CD14-positive monocyte (primary cell): ENCODE results near the gene ESRRA. TPM values are rescaled to one million over a fixed set of nuclear protein-coding genes. Genes with fewer than 3 reads are reported as not detected.

Experiments used
- DNase-seq, 3 donors: peaks; one replicate each; pipeline ENCODE4 v3.0.0-alpha.2; 2011 to 2022
- H2AFZ ChIP-seq: 2 replicates; pipeline ENCODE4 v1.6.0; 2012; ENCODE audit warnings: mild to moderate bottlenecking, low read depth, low read length, inconsistent platforms; ENCODE audit not compliant: insufficient read depth, poor library complexity, severe bottlenecking
- H3K27ac ChIP-seq, 2 donors: 1 replicate in 1 of 2; 2 replicates in 1 of 2; pipeline ENCODE4 v1.5.1; 2012 to 2013; ENCODE audit warnings: low read length in 2 of 2, control low read depth in 1 of 2, inconsistent platforms in 1 of 2, low read depth in 1 of 2, mild to moderate bottlenecking in 1 of 2
- H3K27me3 ChIP-seq, 2 donors: one replicate each; pipeline versions ENCODE4 v1.6.0 to v1.6.1; 2011 to 2013; ENCODE audit warnings: low read length in 2 of 2; ENCODE audit not compliant: control insufficient read depth in 2 of 2, insufficient read depth in 2 of 2
- H3K36me3 ChIP-seq, 2 donors: replicated peaks in 1 of 2; 1 replicate in 1 of 2; 2 replicates in 1 of 2; pipeline versions ENCODE4 v1.5.1 to v1.6.1; 2012 to 2013; ENCODE audit warnings: low read length in 2 of 2, control low read depth in 1 of 2, inconsistent platforms in 1 of 2, mild to moderate bottlenecking in 1 of 2; ENCODE audit not compliant: insufficient read depth in 2 of 2, control insufficient read depth in 1 of 2
- H3K4me1 ChIP-seq, 2 donors: 1 replicate in 1 of 2; 2 replicates in 1 of 2; pipeline versions ENCODE4 v1.5.1 to v1.6.1; 2012 to 2013; ENCODE audit warnings: low read length in 2 of 2, control low read depth in 1 of 2, inconsistent platforms in 1 of 2, mild to moderate bottlenecking in 1 of 2, moderate library complexity in 1 of 2; ENCODE audit not compliant: insufficient read depth in 2 of 2, control insufficient read depth in 1 of 2
- H3K4me2 ChIP-seq: replicated peaks from 2 replicates; pipeline ENCODE3; 2012; ENCODE audit warnings: low read length, moderate library complexity, mild to moderate bottlenecking; ENCODE audit not compliant: poor library complexity, severe bottlenecking; ENCODE audit errors: extremely low read depth
- H3K4me3 ChIP-seq, 3 experiments: fragments of 200-600 bp in 1 of 3; sonication (generic) in 1 of 3; replicated peaks in 1 of 3; 1 replicate in 2 of 3; 2 replicates in 1 of 3; pipeline ENCODE4 v1.5.1; 2011 to 2013; ENCODE audit warnings: low read length in 3 of 3, mild to moderate bottlenecking in 3 of 3, control low read depth in 2 of 3, low read depth in 2 of 3, inconsistent platforms in 1 of 3, moderate library complexity in 1 of 3
- H3K79me2 ChIP-seq: 2 replicates; pipeline ENCODE4 v1.6.0; 2012; ENCODE audit warnings: mild to moderate bottlenecking, control low read depth, inconsistent platforms, low read length, moderate library complexity; ENCODE audit not compliant: insufficient read depth
- H3K9ac ChIP-seq: 2 replicates; pipeline ENCODE4 v1.6.0; 2017; ENCODE audit warnings: low read length, mild to moderate bottlenecking; ENCODE audit not compliant: insufficient read depth, poor library complexity, severe bottlenecking
- H3K9me3 ChIP-seq, 2 donors: replicated peaks in 1 of 2; 1 replicate in 1 of 2; 2 replicates in 1 of 2; pipeline versions ENCODE4 v1.5.1 to v1.6.1; 2012 to 2013; ENCODE audit warnings: low read length in 2 of 2, control low read depth in 1 of 2; ENCODE audit not compliant: control insufficient read depth in 1 of 2, insufficient read depth in 1 of 2
- H4K20me1 ChIP-seq: 2 replicates; pipeline ENCODE4 v1.6.0; 2012; ENCODE audit warnings: mild to moderate bottlenecking, low read length, control low read depth, moderate library complexity; ENCODE audit not compliant: insufficient read depth
- H3K27ac Mint-ChIP-seq, 7 donors: one replicate each; pipeline ENCODE4 v1.8.0; 2020; ENCODE audit warnings: mild to moderate bottlenecking in 7 of 7, mixed read lengths in 7 of 7, moderate library complexity in 6 of 7, inconsistent platforms in 2 of 7
- H3K27me3 Mint-ChIP-seq, 3 donors: one replicate each; pipeline ENCODE4 v1.8.0; 2021 to 2022; ENCODE audit warnings: low read depth in 3 of 3, mild to moderate bottlenecking in 3 of 3, mixed read lengths in 3 of 3, moderate library complexity in 3 of 3, inconsistent platforms in 1 of 3
- H3K36me3 Mint-ChIP-seq, 2 donors: one replicate each; pipeline ENCODE4 v1.8.0; 2020; ENCODE audit warnings: mixed read lengths in 2 of 2, inconsistent platforms in 1 of 2, mild to moderate bottlenecking in 1 of 2
- H3K4me1 Mint-ChIP-seq: one replicate; pipeline ENCODE4 v1.8.0; 2020; ENCODE audit warnings: mild to moderate bottlenecking, mixed read lengths
- H3K4me3 Mint-ChIP-seq, 2 donors: one replicate each; pipeline ENCODE4 v1.8.0; 2020; ENCODE audit warnings: mild to moderate bottlenecking in 2 of 2, mixed read lengths in 2 of 2, moderate library complexity in 1 of 2
- H3K9me3 Mint-ChIP-seq, 7 donors: one replicate each; pipeline ENCODE4 v1.8.0; 2020 to 2022; ENCODE audit warnings: mixed read lengths in 7 of 7, mild to moderate bottlenecking in 6 of 7, moderate library complexity in 6 of 7, inconsistent platforms in 2 of 7
- WGBS: methylation state at CpG from one replicate; pipeline ENCODE4 v1.1.5; 2013; ENCODE audit warnings: missing lambda C conversion rate; ENCODE audit not compliant: insufficient coverage; 5-methylcytosine and 5-hydroxymethylcytosine counted together
- intact Hi-C, 2 donors: fragments of 100-400 bp; cut with micrococcal nuclease; formaldehyde crosslinking; loops; one replicate each; pipeline versions ENCODE4 v1.15.0 to v1.15.1; 2023
- polyA plus RNA-seq, 3 donors: library from polyadenylated mRNA; depleted of rRNA in 1 of 3; unstranded in 2 of 3; stranded (reverse) in 1 of 3; fragments of 300-500 nt in 2 of 3; fragments of >200 nt in 1 of 3; fragmentation: Illumina TruSeq in 2 of 3; gene quantifications; 1 replicate in 2 of 3; 2 replicates in 1 of 3; pipeline ENCODE4 v1.2.3, GENCODE V29; 2012 to 2021
- TF ChIP-seq, protein P1 (sequence below): fragments of 200-600 bp; IDR thresholded peaks from one replicate; pipeline ENCODE4 v1.8.0; 2022; ENCODE audit warnings: antibody characterized with exemption, mild to moderate bottlenecking

Gene ESRRA
- polyA plus RNA-seq, 3 donors: 15.3 to 45.7 (median 18.3) TPM

DNA sequence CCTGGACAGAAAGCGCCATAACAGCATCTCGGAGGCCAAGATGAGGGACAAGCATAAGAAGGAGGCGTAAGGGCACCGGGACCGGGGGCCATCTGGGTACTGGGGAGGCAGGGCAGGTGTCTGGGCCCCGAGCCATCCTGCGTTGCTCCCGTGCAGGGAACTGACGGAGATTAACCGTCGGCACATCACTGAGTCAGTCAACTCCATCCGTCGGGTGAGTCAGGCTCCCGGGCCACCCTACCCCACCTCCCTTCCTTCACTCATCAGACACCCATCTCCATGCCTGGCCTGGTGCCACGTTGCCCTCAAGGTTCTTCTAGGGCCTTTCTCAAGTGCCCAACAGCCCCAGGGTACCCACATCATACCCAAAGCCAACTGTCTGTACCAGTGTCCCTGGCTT lies 39.0 kb upstream of the ESRRA start:
- intact Hi-C loops: loop anchor here in 1 of 2 donors (5.0 kb wide), 1 partner anchor 36 kb away; the partner anchor contains the start of gene CATSPERZ
- 100% methylated on average over 12 of the region's 15 CpGs for WGBS

GRCh38 chr11:64267207-64267945 lies 37.9 kb upstream of the ESRRA start:
- Histone ChIP-seq H3K4me2 (peak overlapping the region; percentile 89), H2AFZ (peak overlapping the region; percentile 36), H4K20me1 (no peaks in the 10 kb centered on the region), H3K27ac (peak overlapping the region; percentile 84 to 97), H3K4me3 (peak overlapping the region in 1 of 3 experiments; percentile 95), H3K9ac (no peak overlapping the region), H3K4me1 (peaks cover 29 to 34% of the 10 kb centered on the region in 2 donors), H3K27me3 (no peaks in the 10 kb centered on the region), H3K9me3 (no peaks in the 10 kb centered on the region), H3K79me2 (peaks cover 8% of the 10 kb centered on the region), H3K36me3 (peaks cover 42% of the 10 kb centered on the region in 2 donors)
- H3K9me3 Mint-ChIP-seq: no peaks in the 10 kb centered on the region
- peaks cover 32 to 43% of the 10 kb centered on the region in 2 donors for H3K36me3 Mint-ChIP-seq
- intact Hi-C loops: loop anchor here in 1 of 2 donors (5.0 kb wide), 1 partner anchor 35 kb away; the partner anchor contains the start of gene CATSPERZ
- no peak for DNase-seq
- H3K4me1 Mint-ChIP-seq: peaks cover 29% of the 10 kb centered on the region
- no peaks in the 10 kb centered on the region for H3K27me3 Mint-ChIP-seq
- H3K4me3 Mint-ChIP-seq: peak overlapping the region in 1 of 2 donors; percentile 98
- WGBS: 96% methylated on average over 11 of the region's 27 CpGs
- H3K27ac Mint-ChIP-seq: peak overlapping the region; percentile 96 to 99 (median 98)
- TF ChIP-seq, protein P1, sequence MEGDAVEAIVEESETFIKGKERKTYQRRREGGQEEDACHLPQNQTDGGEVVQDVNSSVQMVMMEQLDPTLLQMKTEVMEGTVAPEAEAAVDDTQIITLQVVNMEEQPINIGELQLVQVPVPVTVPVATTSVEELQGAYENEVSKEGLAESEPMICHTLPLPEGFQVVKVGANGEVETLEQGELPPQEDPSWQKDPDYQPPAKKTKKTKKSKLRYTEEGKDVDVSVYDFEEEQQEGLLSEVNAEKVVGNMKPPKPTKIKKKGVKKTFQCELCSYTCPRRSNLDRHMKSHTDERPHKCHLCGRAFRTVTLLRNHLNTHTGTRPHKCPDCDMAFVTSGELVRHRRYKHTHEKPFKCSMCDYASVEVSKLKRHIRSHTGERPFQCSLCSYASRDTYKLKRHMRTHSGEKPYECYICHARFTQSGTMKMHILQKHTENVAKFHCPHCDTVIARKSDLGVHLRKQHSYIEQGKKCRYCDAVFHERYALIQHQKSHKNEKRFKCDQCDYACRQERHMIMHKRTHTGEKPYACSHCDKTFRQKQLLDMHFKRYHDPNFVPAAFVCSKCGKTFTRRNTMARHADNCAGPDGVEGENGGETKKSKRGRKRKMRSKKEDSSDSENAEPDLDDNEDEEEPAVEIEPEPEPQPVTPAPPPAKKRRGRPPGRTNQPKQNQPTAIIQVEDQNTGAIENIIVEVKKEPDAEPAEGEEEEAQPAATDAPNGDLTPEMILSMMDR: no peak

More for the DNA sequence above, 39.0 kb upstream of the ESRRA start:
- no peaks in the 10 kb centered on the region for H3K27me3 Mint-ChIP-seq
- H3K9me3 Mint-ChIP-seq: no peaks in the 10 kb centered on the region
- H3K79me2 ChIP-seq: no peaks in the 10 kb centered on the region
- H2AFZ ChIP-seq: no peak overlapping the region
- H3K36me3 ChIP-seq: peaks cover 52 to 53% of the 10 kb centered on the region in 2 donors
- H4K20me1 ChIP-seq: no peaks in the 10 kb centered on the region
- H3K4me1 Mint-ChIP-seq: peaks cover 22% of the 10 kb centered on the region
- H3K27me3 ChIP-seq: no peaks in the 10 kb centered on the region
- no peak overlapping the region for H3K4me2 ChIP-seq
- no peak for DNase-seq
- peaks cover 21 to 24% of the 10 kb centered on the region in 2 donors for H3K4me1 ChIP-seq
- H3K36me3 Mint-ChIP-seq: peaks cover 39 to 53% of the 10 kb centered on the region in 2 donors
- no peaks in the 10 kb centered on the region for H3K9me3 ChIP-seq
- H3K9ac ChIP-seq: no peak overlapping the region
- H3K27ac ChIP-seq: no peak overlapping the region
- H3K27ac Mint-ChIP-seq: peak overlapping the region in 2 of 7 donors; percentile 18 to 62
- TF ChIP-seq, protein P1: no peak
- H3K4me3 Mint-ChIP-seq: no peak overlapping the region
- H3K4me3 ChIP-seq: no peak overlapping the region
